ENCODE results near the gene TRPV4.
A peak's percentile ranks its signal among the peaks of the same experiment; 100 is the strongest.

Gene TRPV4

DNA sequence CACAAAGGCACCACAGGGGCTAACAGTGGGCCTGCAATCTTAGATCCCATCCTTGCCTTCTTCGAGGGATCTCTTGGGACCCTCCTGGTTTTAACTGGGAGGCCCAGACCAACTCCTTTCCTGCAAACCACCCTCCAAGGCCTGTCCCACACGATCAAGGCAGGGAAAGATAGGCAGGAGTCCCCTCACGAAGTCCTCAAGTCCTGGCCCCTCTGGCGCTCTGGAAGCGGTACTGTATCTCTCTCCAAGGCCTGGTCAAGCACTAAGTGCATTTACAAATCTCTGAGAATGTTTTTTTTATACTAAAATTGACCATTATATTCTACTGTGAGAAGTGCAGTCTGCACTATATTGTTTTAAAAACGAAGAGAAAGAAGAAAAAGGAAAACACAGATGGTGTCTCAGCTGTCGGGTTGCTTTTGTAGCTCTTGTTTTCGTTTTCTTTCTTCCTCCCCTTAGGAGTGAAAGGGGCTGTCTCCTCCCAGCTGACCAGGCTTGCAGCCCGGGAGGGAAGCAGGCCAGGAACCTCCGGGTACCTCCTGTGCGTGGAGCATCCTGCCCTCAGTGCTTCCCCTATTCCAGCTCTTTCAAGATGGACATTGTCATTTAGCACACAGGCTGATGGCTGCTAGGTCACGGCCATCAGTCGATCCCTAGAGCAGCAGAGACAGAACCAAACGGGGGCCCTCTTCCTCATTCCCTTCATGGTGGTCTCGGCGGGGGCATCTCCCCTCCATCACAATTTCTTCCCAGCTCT, 62.9 kb downstream of the TRPV4 start:
- Mint-ChIP-seq H3K27me3 (no peaks in the 10 kb centered on the region), H3K36me3 (no peaks in the 10 kb centered on the region), H3K4me3 (no peak overlapping the region), H3K9me3 (no peaks in the 10 kb centered on the region), H3K4me1 (peaks cover 7% of the 10 kb centered on the region), H3K27ac (no peak overlapping the region)

DNA sequence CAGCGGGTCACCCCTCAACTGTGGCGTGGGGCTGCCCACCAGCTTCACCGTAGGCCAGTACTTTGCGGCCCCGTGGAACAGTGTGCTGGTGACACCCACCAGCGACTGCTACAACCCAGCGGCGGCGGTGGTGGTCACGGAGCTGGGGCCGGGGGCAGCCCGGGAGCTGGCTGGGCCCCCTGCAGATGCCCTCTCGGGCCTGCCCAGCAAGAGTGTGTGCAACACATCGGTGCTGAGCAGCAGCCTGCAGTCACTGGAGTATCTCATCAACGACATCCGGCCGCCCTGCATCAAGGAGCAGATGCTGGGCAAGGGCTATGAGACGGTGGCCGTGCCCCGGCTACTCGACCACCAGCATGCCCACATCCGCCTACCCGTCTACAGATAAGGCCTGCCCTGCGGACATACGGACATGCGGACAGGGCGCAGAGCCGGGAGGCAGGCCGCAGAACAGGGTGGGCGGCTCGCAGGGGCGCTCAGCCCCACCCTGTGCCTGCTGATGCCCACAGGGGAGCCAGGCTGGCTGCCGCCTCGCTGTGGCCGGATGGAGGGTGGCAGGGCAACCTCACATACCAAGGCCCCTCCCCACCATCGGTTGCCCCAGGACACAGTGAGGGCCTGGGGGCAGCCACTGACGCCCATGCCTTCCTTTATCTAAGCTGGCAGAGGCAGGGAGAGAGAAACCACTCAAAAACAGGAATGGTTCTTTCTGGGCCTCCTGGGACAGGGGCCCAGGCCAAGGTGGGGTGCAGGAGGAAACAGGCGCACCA, 64.1 kb downstream of the TRPV4 start:
- no peaks in the 10 kb centered on the region for H3K9me3 Mint-ChIP-seq
- no peaks in the 10 kb centered on the region for H3K36me3 Mint-ChIP-seq
- peaks cover 7% of the 10 kb centered on the region for H3K4me1 Mint-ChIP-seq
- no peaks in the 10 kb centered on the region for H3K27me3 Mint-ChIP-seq
- no peak overlapping the region for H3K4me3 Mint-ChIP-seq
- H3K27ac Mint-ChIP-seq = no peak overlapping the region

DNA sequence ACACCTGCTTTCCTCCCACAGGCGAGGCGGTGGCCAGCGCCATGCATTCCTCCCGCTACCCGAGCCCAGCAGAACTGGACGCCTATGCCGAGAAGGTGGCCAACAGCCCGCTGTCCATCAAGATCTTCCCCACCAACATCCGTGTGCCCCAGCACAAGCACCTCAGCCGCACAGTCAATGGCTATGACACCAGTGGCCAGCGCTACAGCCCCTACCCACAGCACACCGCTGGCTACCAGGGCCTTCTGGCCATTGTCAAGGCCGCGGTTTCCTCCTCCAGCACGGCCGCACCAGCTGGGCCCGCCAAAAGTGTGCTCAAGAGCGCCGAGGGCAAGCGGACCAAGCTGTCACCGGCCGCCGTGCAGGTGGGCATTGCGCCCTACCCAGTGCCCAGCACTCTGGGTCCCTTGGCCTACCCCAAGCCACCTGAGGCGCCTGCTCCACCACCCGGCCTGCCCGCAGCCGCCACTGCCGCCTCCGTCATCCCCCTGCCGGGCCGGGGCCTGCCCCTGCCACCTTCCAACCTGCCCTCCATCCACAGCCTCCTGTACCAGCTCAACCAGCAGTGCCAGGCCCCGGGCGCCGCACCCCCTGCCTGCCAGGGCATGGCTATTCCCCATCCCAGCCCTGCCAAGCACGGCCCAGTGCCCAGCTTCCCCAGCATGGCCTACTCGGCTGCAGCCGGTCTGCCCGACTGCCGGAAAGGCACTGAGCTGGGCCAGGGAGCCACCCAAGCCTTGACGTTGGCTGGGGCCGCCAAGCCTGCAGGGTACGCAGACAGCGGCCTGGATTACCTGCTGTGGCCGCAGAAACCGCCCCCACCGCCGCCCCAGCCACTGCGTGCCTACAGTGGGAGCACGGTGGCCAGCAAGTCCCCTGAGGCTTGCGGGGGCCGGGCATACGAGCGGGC, 65.0 kb downstream of the TRPV4 start:
- Mint-ChIP-seq H3K27me3 (no peaks in the 10 kb centered on the region), H3K4me1 (peaks cover 4% of the 10 kb centered on the region), H3K27ac (no peak overlapping the region), H3K36me3 (no peaks in the 10 kb centered on the region), H3K9me3 (no peaks in the 10 kb centered on the region), H3K4me3 (no peak overlapping the region)

GRCh38 chr12:109767456-109767855, 65.7 kb downstream of the TRPV4 start:
- no peaks in the 10 kb centered on the region for H3K9me3 Mint-ChIP-seq

GRCh38 chr12:109766251-109766778, 66.9 kb downstream of the TRPV4 start:
- Mint-ChIP-seq H3K4me1 (no peaks in the 10 kb centered on the region), H3K27ac (no peak overlapping the region), H3K4me3 (no peak overlapping the region), H3K9me3 (no peaks in the 10 kb centered on the region), H3K36me3 (no peaks in the 10 kb centered on the region), H3K27me3 (no peaks in the 10 kb centered on the region)

More at GRCh38 chr12:109767456-109767855, 65.7 kb downstream of the TRPV4 start:
- Mint-ChIP-seq H3K36me3 (no peaks in the 10 kb centered on the region), H3K27me3 (no peaks in the 10 kb centered on the region), H3K4me3 (no peak overlapping the region), H3K27ac (no peak overlapping the region), H3K4me1 (no peaks in the 10 kb centered on the region)

DNA sequence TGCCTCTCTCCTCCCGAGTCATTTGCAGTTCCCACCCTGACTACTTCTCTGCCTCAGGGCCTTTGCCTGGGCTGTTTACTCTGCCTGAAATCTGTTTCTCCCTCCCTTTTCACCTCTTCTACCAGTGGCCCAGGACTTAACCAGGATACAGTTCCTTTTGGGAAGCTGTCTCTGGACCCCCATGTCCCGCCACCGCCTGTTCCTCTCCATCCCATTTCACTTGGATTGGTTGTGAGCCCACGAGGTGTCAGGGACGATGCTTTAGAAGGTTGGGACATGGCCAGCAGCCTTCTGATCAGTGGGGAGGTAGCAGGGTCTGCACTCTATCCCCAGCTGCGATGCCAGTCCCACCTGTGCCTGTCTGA, 67.8 kb downstream of the TRPV4 start:
- H3K27ac Mint-ChIP-seq = no peak overlapping the region
- peaks cover 3% of the 10 kb centered on the region for H3K4me1 Mint-ChIP-seq
- H3K36me3 Mint-ChIP-seq = no peaks in the 10 kb centered on the region
- H3K27me3 Mint-ChIP-seq = no peaks in the 10 kb centered on the region
- H3K9me3 Mint-ChIP-seq = no peaks in the 10 kb centered on the region
- H3K4me3 Mint-ChIP-seq = no peak overlapping the region

DNA sequence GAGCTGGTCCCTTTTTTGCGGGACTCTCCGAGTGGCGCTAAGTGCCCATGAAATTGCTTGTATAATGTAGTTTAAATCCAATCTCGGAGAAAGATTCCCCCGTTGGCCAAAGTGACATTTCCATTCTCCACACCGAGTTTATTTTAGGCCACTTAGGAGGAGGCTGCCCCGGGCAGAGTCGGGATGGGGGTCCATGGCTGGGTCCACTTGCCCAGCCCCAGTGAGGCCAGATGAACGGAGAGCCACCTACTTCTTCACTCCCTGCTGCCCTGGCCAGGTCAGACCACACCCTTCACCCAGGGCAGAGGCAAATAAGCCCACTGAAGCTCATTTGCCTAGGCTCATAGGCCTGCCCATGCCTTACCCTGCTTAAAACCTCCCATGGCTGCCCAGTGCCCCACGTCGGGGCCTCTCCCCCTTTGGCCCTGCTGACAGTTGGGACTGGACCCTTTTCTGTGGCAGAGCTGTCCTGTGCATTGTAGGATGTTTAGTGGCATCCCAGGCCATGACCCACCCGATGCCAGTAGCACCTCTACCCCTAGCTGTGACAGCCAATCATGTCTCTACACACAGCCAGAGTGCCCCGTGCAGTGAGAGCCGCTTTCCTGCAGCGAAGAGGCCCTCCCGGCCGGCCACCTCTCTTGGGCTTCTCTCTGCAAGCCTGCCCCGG, 68.3 kb downstream of the TRPV4 start:
- Mint-ChIP-seq H3K4me1 (peaks cover 3% of the 10 kb centered on the region), H3K36me3 (no peaks in the 10 kb centered on the region), H3K27ac (no peak overlapping the region), H3K4me3 (no peak overlapping the region), H3K9me3 (no peaks in the 10 kb centered on the region), H3K27me3 (no peaks in the 10 kb centered on the region)

DNA sequence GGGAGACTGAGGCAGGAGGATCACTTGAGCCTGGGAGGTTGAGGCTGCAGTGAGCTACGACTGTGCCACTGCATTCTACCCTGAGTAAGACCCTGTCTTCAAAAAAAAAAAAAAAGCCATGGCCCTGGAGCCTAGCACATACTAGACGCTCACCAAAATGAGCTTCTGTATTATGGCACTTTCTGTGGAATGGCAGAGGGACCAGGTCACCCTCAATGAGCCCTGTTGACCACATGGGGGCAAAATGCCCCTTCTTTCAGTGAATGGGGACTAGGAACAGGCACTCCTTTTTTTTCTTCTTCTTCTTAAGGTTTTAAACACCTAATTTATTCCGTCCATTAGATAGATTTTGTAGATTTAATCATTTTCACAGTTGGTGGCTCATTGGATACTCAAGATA, 69.1 kb downstream of the TRPV4 start:
- peaks cover 3% of the 10 kb centered on the region for H3K4me1 Mint-ChIP-seq
- no peaks in the 10 kb centered on the region for H3K9me3 Mint-ChIP-seq
- H3K27me3 Mint-ChIP-seq = no peaks in the 10 kb centered on the region
- H3K4me3 Mint-ChIP-seq = no peak overlapping the region
- H3K27ac Mint-ChIP-seq = no peak overlapping the region
- no peaks in the 10 kb centered on the region for H3K36me3 Mint-ChIP-seq

DNA sequence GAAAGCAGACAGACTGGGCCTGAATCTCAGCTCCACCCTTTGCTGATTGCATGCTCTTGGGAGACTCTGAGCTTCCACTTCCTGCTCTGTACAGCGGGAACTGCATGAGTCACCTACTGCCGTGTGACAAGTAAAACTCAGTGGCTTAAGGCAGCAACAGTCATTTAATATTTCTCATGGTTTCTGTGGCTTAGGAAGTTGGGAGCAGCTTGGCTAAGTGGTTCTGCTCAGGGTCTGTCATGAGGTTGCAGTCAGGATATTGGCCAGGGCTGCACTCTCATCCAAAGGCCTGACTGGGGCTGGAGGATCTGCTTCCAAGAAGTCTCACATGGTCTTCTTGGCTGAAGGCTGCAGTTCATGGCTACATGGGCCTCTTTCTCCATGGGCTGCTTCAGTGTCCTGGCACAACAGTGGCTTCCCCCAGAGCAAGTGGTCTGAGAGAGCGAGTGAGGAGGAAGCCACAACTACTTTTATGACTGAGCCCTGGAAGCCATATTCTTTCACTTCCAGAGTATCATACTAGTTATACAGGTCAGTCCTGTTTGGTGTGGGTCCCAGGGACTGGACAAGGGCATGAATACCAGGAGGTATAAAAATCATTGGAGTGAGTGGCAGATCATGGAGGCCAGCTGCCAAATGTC, 69.9 kb downstream of the TRPV4 start:
- no peaks in the 10 kb centered on the region for H3K9me3 Mint-ChIP-seq
- H3K4me1 Mint-ChIP-seq = peaks cover 3% of the 10 kb centered on the region
- no peak overlapping the region for H3K4me3 Mint-ChIP-seq
- no peak overlapping the region for H3K27ac Mint-ChIP-seq
- no peaks in the 10 kb centered on the region for H3K27me3 Mint-ChIP-seq
- no peaks in the 10 kb centered on the region for H3K36me3 Mint-ChIP-seq

DNA sequence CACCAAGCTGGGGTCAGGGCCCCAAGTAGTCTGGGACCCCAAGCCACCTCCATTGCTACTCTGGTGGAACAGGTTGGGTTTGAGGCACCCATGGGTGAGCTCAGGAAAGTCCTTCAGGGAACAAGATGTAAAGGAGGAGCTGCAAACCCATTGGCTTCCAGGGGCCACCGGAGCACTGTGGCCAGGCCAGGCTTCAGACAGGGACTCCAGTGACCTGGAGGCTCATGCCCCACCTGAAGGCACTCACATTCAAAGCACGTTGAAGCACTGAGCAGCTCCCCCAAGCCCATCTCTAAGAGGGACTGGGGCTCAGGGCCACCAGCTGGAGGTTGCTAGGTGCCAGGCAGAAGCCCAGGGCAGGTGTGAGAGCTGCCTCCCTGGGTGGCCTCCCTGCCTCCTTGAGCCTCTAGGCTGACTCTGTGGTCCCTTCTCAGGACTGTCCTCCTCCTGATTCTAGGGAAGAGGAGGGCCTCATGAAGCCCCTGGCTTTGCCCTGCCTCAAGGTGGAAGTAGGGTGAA, 70.5 kb downstream of the TRPV4 start:
- no peaks in the 10 kb centered on the region for H3K36me3 Mint-ChIP-seq
- peaks cover 3% of the 10 kb centered on the region for H3K4me1 Mint-ChIP-seq
- no peaks in the 10 kb centered on the region for H3K27me3 Mint-ChIP-seq
- no peak overlapping the region for H3K27ac Mint-ChIP-seq
- H3K4me3 Mint-ChIP-seq = no peak overlapping the region
- H3K9me3 Mint-ChIP-seq = no peaks in the 10 kb centered on the region

DNA sequence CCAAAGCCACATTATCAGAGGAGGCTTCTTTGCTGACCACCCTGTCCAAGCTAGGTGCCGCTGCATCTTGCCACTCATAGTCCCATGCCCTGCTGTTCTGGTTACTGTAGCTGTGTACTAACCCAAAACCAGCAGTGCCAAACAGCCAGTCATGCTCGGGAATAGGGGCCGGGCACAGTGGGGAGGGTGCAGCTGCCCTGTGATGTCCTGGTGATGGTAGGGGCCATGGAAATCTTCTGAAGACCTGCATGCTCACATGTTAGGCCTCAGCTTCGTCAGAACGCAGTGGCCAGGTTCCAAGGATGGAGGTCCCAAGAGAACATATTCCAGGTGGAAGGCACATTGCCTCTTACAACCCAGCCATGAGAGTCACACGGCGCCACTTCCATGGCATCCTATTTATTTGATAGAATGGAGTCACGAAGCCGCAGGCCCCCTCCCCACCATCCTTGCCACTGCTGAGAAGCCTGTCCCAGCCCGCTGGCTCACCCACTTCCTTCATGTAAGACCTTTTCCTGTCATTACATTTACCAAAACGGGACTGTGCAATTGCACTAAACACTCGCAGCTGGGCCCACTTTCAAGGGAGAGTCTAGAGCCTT, 71.0 kb downstream of the TRPV4 start:
- H3K27me3 Mint-ChIP-seq = no peaks in the 10 kb centered on the region
- peak overlapping the region; percentile 35 for H3K27ac Mint-ChIP-seq
- H3K4me3 Mint-ChIP-seq = no peak overlapping the region
- peaks cover 3% of the 10 kb centered on the region for H3K9me3 Mint-ChIP-seq
- H3K4me1 Mint-ChIP-seq = peaks cover 3% of the 10 kb centered on the region
- H3K36me3 Mint-ChIP-seq = peaks cover under 1% of the 10 kb centered on the region

DNA sequence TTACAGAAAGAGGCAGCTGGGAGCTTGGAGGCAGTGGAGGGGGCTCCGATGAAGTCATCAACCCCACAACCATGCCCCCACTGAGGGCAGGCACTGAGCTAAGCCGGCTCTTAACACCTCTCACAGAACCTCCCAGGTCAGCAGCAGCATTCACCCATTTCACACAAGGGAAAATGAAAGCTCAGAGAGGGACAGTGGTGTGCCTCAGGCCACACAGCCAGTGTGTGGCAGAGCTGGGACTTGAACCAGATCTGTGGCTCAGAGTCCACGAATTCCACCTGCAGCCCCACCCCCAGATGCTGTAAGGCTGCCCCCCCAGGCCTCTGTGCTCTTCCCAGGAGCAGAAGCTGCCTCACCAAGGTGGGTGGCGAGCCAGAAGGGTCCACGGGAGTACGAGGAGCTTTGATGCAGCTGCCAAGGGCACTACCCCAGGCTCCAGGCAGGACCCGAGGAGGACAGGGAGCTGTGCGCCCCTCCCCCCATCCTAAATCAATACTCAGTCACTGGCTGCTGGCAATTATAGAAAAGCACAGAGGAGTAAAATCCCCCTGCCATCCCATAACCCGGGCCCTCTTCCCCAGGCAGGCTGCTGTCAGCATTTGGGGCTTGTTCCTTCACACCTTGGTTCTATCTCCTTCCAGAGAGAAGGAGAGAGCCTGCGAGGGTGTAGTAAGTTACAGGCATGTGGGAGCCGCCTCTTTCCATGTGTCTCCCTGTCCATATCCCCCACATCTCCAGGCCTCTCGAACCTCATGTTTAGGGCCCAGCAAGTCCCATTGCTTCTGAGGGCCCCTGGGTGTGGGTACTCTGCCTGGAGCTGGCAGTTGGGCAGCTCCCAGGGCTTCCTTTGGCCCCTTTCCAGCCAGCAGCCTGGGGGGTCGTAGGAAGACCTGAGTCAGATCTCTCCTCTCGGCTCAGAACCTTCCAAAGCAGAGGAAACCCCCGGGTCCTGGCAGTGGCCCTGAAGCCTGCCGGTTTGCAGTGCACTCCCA, 72.0 kb downstream of the TRPV4 start:
- Mint-ChIP-seq H3K27ac (no peak overlapping the region), H3K4me1 (peaks cover 3% of the 10 kb centered on the region), H3K9me3 (peaks cover 9% of the 10 kb centered on the region), H3K36me3 (peaks cover 4% of the 10 kb centered on the region), H3K27me3 (no peaks in the 10 kb centered on the region), H3K4me3 (no peak overlapping the region)

Measured in activated naive CD4-positive, alpha-beta T cell treated with anti-CD3 and anti-CD28 coated beads, Interleukin-2, amount 50 U/mL, for 24 hours (primary cell).